Measurements from ENCODE around the gene HLCS.
A peak's percentile ranks its signal among the peaks of the same experiment; 100 is the strongest.
"Not testable (repeated sequence)": the region's sequence is repeated elsewhere in the genome, so short reads cannot be mapped to it uniquely, and the experiment has no call there.

The HLCS gene

GRCh38 chr21:36955783-36956182, 10.7 kb downstream of the HLCS start:
- DNase-seq, result no peak

DNA sequence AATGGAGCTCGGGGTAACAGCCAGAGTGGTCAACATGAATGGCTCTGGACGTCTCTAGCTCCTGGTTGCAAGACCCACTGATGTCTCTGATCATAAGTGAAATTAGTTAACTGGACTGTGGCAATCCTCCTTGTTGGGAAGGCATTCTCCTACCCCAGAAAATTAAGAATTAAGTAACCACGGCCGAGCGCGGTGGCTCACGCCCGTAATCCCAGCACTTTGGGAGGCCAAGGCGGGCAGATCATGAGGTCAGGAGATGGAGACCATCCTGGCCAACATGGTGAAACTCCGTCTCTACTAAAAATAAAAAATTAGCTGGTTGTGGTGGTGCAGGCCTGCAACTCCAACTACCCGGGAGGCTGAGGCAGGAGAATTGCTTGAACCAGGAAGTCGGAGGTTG, 14.1 kb downstream of the HLCS start:
- not testable (repeated sequence) for DNase-seq

DNA sequence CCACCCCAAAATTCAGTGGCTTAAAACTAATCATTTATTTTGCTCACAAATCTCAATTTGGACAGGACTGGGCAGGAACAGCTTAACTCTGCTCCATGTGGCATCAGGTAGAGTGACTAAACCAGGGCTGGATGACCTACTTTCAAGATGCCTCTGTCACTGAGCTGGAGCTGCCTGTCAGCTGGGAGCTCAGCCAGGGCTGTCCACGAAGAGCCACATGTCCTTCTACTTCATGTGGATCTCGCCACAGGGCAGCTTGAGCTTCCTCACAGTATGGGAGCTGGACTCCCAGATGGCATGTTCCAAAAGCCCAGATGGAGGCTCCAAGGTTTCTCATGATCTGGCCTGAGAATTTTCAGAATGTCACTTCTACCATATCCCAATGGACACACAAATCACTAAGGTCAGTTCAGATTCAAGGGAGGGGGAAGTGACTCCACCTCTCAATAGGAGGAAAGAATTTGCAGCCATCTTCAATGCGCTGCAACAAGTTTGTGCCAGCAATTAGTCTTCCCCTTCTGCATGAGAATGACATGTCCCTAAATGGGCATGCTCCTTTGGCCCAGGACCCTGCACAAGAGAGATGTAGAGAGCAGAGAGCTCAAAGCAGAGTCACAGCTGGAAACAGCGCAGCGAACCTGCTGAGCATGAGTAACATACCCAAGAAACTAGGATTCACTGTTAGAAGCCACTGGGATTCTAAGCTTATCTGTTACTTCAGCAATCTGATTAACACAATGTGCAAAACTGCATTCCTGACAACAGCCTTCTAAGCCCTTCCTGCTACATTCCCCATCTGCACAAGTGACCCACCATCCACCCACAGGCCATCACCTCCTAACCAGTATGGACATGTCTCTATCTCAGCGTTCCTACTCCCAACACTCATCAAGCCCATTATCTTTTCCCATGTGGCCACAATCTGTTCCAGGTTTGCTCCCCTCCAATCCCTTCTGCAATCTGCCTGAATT, 17.0 kb downstream of the HLCS start:
- no peak for DNase-seq

GRCh38 chr21:36948686-36949085, 17.8 kb downstream of the HLCS start:
- DNase-seq, result no peak

GRCh38 chr21:36946949-36947356, 19.5 kb downstream of the HLCS start:
- no peak for DNase-seq

GRCh38 chr21:36945496-36946138, 20.9 kb downstream of the HLCS start:
- no peak for DNase-seq

DNA sequence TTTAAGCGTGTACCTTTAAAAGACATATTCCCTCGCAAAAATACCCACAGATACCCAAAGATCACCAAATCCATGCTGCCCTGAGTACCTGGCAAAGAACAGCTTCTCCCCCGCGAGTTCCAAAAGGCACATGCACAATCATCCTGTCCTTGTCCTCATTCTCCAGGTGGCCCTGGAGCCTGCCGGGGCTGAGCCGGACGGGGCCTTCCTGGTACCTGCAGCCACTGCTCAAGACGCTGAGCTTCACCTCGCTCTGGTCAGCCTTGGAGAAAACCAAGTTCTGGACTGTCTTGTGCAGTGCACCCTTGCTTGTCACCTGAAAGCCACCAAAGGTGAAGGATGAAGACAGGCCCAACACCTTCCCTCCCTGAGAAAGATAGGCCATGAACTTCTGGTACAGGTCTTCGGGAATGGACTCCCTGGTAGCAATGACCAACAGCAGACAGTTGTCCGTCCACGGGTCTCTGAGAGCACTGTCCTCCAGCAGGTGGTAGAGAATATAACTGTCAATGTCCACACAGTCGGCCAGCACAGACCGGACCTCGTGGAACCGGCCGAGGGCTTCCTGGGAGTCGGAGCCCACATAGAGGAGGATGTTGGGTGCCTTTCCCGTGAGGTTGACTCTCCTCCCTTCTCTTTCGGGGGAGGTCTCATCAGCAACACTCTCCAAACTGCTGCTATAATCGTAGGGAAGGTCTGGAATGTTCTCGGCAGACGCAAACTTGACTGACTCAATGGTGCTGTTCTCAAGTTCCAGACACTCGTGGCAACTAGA, 29.9 kb downstream of the HLCS start:
- no peak for DNase-seq

DNA sequence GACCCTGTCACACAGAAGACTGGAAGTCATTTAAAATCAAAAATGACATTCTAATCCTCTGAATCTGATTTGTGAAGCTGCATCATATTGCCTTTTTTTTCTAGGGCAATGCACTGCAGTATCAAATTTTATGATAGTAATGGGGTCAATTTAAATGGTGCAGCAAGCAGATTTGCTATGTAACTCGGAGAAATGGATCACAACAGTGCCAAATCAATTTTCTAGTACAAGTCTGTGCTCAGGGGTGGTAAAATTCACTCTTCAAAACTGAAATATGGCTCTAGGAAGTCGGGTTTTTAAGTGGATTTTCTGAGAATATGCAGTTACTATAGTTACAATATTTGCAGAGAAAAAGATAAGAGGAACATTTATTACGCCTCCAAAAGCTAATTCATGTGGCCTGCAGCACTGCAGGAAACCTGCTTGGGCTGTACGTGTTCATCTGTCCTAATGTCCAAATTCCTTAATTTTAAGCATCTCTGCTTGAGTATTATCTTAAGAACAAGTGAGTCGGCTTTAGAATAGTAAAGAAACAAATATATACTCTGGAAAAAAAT, 31.5 kb downstream of the HLCS start:
- no peak for DNase-seq

DNA sequence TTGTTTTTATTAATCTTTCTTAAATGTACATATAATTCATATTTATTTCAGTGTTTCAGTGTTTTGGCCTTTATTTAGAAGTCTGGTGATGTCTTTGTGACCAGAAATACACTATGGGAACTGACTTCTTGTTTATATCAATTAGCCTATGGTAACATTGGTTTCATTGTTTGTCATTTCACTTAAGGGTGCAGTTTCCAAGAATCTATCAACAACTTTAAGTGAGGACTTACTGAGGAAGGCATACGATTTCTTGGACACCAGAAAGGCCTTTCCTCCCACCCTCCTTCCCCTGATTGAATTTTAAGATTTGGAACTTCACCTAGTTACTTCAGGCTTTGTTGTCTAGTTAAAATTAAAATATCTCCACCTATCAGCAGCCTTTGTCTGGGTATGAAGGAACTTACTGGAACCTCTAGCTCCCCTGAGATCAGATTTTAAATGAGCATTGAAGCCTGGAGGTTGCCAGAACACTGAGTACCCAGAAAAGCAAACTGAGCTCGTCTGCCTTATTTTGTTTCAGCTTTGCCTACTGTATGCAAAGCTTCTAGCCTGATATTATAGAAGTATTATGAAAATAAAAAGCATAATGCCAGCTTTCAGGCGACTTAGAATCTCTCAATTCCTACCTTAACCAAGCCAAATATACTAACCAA, 34.2 kb downstream of the HLCS start:
- no peak for DNase-seq

GRCh38 chr21:36929622-36930021, 36.8 kb downstream of the HLCS start:
- no peak for DNase-seq

DNA sequence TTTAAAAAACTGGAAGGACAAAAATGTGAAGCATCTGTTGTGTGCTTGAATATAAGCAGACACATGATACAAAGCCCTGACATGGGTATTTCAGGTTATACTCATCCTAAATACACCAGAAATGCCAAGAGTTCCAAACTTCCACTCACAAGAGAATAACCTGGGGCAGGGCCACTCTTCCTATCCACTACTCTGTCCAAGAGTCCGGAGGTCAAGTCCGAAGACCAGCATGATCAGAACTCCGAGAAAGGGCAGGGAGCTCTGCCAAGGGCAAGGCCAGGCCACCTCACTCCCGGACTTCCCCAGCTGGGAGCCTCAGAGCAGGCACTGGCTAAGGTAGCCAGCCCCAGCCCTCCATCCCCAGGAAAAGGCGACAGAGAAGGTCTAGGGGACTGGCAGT, 37.5 kb downstream of the HLCS start:
- DNase-seq, result no peak

DNA sequence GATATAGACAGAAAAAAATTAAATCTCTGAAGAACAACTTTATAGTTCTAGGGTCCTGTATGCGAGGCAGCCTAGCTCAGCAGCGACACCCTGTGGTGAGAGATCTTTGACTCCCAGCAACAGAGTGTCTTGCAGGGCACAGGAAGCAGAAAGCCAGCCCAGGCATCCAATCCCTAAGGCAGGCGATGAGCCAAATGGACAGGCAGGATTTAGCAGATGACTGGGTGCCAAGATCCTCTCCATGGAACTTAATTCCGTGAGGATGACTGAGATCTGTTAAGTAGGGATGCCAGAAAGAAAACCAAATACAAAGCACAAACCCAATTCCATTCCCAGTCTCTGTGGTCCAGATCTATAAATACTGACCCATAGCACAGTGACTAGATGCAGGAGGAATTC, 38.8 kb downstream of the HLCS start:
- DNase-seq, result peak; percentile 82 to 85

DNA sequence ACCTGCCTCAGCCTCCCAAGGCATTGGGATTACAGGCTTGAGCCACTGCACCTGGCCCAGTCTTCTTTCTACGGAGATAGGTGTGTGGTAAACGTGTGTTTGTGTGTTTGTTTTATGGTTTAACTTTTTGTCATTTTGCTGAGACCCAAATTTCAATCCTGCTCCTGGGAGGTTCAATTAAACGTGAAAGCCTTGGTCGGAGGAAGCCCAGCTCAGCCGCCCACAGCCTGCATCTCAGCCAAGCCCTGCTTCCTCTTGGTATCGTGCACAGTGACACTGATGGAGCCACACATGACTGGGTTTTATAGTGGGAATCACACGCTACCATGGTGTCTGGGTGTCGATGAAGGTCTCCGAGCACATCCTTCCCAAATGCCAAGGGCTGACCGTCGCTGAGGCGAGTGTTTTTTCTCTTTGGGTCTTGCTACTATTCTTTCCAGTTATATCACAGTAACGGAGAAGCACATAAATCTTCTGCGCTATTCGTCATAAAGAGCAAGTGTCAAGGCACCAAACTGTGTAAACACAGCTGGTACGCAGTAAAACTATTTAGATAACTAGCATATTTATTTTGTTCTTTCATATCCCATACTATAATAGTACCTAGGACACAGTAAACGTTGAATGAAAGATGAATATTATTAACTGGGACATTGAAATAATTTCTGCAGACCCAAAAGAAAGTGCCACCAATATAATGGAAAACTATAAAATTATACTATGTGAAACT, 39.3 kb downstream of the HLCS start:
- DNase-seq, result no peak

GRCh38 chr21:36923270-36923669, 43.2 kb downstream of the HLCS start:
- no peak for DNase-seq

DNA sequence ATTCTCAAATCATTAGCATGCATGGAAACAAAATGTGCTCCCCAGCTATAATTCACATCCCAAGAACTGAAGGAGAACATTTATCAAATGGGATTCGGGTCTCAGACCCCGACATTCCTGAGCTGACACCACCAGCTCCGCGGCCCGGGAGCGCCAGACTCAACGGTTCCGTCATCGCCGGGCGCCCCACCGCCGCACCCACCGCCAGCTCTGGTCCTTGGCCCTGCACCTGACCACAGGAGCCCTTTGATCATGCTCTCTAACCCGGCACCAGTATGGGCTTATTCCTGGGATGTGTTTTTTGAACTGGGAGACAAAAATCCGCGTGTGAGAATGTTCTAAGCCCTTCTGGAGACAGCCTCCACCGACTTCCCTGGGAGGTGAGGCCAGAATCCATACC, 43.6 kb downstream of the HLCS start:
- no peak for DNase-seq

DNA sequence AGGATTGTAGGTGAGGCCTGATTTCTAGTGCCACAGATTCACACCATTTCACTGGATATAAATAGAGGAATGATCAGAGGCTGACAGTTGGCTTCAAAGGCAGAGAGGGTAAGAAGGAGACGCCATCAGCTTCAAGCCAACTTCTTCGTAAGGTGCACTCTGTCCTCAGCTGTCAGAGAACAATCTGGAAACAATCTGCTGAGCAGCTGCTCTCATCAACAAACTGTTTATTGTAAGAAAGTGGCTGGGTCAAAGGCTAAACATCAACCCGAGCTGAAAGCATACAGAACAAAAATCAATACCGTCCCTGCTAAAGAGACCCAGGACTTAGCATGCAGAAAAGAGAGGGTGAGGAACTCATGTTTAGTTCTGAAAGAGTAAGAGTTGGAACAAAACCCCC, 48.2 kb downstream of the HLCS start:
- no peak for DNase-seq

- DNase-seq, result no peak
Observed at GRCh38 chr21:36917471-36918158, 48.9 kb downstream of the HLCS start.

GRCh38 chr21:36916718-36917117, 49.8 kb downstream of the HLCS start:
- no peak for DNase-seq

DNA sequence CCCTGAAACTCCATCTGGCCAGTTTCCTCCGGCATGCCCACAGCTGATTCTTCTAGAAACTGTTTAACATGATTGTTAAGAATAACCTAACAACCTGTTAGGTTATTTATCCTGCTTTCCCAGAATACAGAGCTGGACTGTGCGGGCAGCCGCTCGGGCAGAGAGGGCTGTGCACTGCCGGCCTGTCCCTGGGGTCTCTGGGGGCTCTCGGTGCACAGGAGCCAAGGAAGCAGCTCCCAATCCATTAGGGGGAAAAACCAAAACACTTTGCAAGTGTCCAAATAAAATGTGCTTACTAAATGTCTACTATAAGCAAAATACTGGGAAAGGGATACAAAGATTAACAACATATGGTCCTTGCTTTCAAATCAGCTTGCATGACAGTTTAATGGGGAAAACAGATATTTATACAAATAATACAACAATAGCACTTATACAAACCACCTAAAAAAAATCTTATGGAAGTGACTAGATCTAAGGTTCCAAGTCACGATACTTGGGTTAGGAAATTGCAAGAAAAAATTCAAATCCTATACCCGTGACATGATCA, 50.7 kb downstream of the HLCS start:
- no peak for DNase-seq

GRCh38 chr21:36915014-36915695, 51.3 kb downstream of the HLCS start:
- DNase-seq, result no peak
